ENCODE results near the gene P3H3.

DNA sequence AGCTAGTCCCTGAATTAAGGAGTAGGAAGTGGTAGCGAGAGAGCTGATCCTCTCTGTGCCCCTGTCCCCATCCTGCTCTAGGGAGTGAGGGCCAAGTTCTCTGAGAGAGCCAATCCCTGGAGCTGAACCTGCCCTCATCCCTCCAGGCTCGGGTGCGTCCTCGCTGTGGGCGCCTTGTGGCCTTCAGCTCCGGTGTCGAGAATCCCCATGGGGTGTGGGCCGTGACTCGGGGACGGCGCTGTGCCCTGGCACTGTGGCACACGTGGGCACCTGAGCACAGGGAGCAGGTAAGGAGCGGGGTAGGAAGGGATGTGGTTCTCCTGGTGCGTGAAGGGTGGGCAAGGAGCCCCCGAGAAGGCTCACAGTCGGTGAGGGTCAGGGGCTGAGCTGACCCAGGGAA lies 10.6 kb downstream of the P3H3 start:
- TF ChIP-seq, protein P1, sequence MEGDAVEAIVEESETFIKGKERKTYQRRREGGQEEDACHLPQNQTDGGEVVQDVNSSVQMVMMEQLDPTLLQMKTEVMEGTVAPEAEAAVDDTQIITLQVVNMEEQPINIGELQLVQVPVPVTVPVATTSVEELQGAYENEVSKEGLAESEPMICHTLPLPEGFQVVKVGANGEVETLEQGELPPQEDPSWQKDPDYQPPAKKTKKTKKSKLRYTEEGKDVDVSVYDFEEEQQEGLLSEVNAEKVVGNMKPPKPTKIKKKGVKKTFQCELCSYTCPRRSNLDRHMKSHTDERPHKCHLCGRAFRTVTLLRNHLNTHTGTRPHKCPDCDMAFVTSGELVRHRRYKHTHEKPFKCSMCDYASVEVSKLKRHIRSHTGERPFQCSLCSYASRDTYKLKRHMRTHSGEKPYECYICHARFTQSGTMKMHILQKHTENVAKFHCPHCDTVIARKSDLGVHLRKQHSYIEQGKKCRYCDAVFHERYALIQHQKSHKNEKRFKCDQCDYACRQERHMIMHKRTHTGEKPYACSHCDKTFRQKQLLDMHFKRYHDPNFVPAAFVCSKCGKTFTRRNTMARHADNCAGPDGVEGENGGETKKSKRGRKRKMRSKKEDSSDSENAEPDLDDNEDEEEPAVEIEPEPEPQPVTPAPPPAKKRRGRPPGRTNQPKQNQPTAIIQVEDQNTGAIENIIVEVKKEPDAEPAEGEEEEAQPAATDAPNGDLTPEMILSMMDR (conservative IDR thresholded peaks at IDR 0.05; ENCODE audit: low read depth, low read length) = no peak
- no peak for TF ChIP-seq POLR2A (IDR thresholded peaks at IDR 0.05; ENCODE audit: low read depth, low read length)
- TF ChIP-seq RAD21 (IDR thresholded peaks at IDR 0.05; ENCODE audit: low read length) = no peak
- no peak for TF ChIP-seq SMC3 (IDR thresholded peaks at IDR 0.05; ENCODE audit: low read depth, low read length)
- no peak for TF ChIP-seq RFX5 (IDR thresholded peaks at IDR 0.05; ENCODE audit: low read depth, low read length)
- TF ChIP-seq, protein P2, sequence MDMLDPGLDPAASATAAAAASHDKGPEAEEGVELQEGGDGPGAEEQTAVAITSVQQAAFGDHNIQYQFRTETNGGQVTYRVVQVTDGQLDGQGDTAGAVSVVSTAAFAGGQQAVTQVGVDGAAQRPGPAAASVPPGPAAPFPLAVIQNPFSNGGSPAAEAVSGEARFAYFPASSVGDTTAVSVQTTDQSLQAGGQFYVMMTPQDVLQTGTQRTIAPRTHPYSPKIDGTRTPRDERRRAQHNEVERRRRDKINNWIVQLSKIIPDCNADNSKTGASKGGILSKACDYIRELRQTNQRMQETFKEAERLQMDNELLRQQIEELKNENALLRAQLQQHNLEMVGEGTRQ (IDR thresholded peaks at IDR 0.05; ENCODE audit: low read depth, low read length) = no peak
- no peak for TF ChIP-seq BHLHE40 (IDR thresholded peaks at IDR 0.05; ENCODE audit: low read depth, low read length)
- no peak for TF ChIP-seq FOS (IDR thresholded peaks at IDR 0.05; ENCODE audit: low read depth, low read length)
- TF ChIP-seq MAFK (IDR thresholded peaks at IDR 0.05; ENCODE audit: low read depth, low read length) = no peak
- no peak for TF ChIP-seq MXI1 (IDR thresholded peaks at IDR 0.05; ENCODE audit: borderline replicate concordance, low read depth, low read length)
- no peak for TF ChIP-seq CEBPB (IDR thresholded peaks at IDR 0.05; ENCODE audit: low read depth, low read length)
- TF ChIP-seq RCOR1 (IDR thresholded peaks at IDR 0.05; ENCODE audit: insufficient replicate concordance, low read length) = no peak
- TF ChIP-seq, protein P3, sequence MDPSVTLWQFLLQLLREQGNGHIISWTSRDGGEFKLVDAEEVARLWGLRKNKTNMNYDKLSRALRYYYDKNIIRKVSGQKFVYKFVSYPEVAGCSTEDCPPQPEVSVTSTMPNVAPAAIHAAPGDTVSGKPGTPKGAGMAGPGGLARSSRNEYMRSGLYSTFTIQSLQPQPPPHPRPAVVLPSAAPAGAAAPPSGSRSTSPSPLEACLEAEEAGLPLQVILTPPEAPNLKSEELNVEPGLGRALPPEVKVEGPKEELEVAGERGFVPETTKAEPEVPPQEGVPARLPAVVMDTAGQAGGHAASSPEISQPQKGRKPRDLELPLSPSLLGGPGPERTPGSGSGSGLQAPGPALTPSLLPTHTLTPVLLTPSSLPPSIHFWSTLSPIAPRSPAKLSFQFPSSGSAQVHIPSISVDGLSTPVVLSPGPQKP (IDR thresholded peaks at IDR 0.05; ENCODE audit: borderline replicate concordance, low read depth, low read length) = no peak
